ENCODE results near the gene OCEL1.

The OCEL1 gene

DNA sequence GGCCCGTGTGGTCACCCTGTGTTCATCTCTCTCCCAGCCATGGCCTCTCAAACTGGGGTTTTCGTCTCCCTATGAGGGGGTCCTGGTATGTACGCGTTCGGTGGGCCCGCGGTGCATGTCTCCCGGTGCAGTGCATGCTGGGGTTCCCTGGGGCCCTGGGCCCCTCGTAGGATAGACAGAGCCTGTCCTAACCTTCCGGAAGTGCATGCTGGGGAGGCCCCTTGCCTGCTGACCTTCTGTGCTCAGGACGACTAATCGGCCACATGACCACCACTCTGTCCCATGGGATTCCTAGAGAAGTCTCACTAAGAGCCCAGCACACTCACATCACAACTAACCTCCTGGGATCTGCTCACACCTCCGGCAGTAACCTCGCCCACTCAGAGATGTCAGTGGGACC is 15.7 kb upstream of the OCEL1 start:
- no peak for DNase-seq

DNA sequence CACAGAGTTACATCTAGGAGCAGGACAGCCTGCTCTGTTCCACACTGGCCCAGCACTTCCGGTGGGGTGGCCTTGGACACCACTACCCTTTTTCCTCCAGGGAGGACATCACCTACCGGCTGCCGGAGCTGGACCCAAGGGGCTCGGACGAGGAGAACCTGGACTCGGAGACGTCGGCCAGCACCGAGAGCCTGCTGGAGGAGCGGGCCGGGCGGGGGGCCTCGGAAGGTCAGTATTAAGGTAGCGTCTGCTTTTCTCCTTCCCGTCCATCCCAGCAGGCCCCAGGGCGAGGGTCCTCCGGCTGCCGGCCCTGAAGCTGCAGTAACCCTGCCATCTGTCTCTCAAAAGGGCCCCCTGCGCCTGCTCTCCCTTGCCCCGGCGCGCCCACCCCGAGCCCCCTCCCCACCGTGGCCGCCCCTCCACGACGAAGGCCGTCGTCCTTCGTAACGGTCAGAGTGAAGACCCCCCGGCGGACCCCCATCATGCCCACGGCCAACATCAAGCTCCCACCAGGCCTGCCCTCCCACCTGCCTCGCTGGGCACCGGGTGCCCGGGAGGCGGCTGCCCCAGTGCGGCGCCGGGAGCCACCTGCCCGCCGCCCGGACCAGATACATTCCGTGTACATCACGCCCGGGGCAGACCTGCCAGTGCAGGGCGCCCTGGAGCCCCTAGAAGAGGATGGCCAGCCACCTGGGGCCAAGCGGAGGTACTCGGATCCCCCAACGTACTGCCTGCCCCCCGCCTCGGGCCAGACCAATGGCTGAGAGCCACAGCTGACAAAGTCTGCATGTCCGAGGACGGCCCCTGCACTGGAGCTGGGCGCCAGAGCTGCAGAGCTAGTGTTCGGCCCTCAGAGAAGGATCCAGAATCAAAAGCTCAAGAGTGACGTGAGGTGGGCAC is 14.2 kb upstream of the OCEL1 start:
- DNase-seq: no peak

GRCh38 chr19:17213334-17213733 is 12.7 kb upstream of the OCEL1 start:
- no peak for DNase-seq

DNA sequence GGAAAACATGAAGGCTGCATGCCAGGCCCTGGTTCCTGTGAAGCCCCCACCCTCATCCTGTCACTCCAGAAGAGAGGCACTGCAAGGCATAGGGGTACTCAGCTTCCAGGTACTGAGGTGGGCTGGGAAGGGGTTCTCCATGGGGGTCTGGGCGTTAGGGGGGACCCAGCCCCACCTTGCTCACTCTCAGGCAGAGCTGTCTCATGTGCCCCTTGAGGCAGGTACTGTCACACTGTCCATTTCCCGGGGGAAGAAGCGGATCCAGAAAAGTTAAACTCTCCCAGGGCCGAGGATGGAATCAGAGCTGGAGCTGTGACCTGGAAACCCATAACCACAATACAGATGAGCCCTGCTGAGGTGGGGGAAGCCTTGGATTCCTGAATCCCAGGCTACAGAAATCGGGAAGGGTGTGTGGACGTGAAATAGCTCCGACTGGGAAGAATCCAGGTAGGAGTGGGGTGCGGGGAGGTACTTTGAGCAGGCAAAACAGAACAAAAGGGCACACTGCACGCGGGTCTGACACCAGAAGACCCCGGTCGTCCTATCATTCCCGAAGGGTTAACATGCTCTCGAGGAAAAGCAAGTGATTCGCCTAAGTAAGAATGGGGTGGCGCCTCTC is 11.4 kb upstream of the OCEL1 start:
- no peak for DNase-seq

- DNase-seq: peak; percentile 67 to 80 (median 72)
Measured at GRCh38 chr19:17215127-17215971, 10.7 kb upstream of the OCEL1 start, which contains the start of gene USE1. USE1 (plus strand) TSS chr19:17215357; CDS start chr19:17215406, 49 bp downstream.

DNA sequence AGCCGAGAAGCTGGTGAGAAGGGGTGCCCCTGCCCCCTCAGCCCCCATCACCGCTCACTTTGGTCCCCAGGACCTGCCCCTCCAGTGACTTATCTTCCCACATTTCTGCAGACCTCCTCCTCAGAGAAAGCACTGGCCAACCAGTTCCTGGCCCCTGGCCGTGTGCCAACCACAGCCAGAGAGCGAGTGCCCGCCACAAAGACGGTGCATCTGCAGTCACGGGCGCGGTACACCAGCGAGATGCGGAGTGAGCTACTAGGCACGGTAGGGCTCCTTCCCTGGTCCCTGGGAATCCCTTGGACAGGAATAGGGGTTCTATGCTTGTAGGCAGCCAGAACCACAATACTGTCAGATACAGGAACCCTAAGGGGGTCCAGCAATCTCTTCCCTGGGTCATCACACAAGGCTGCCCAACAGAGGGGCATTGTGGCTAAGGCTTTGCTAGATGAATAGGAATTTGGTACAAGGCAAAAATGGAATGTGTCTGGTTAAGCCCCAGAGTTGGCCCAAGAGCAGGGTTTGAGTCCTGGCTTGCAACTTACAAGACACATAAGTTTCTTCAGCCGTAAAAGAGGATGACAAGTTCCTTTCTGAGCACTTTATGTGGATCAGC is 9.9 kb upstream of the OCEL1 start:
- DNase-seq: no peak

- no peak for DNase-seq
Measured at GRCh38 chr19:17219286-17219685, 6.7 kb upstream of the OCEL1 start.

DNA sequence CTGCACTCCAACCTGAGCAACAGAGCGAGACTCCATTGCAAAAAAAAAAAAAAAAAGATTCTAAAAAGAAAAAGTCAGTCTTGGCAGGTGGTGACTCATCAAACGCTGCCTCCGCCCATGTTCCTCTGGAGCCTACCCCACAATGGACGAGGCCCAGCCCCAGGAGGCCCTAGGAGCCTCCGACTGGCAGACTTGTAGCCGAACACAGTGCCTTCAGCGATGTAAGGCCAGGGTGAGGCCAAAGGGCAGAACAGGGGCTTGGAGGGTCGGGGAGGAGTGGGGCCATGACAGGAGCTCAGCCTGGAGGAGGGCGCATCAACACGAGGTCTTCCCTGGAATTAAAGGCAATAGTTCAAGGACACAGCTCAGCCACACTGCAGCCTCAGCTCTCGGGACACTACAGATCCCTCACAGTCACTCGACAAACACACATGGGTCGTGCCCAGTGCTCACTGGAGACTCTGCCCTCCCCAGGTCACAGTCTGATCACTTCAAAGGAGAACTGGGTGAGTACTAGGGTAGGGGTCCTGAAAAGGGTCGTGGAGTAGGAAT is 5.7 kb upstream of the OCEL1 start:
- DNase-seq: no peak

DNA sequence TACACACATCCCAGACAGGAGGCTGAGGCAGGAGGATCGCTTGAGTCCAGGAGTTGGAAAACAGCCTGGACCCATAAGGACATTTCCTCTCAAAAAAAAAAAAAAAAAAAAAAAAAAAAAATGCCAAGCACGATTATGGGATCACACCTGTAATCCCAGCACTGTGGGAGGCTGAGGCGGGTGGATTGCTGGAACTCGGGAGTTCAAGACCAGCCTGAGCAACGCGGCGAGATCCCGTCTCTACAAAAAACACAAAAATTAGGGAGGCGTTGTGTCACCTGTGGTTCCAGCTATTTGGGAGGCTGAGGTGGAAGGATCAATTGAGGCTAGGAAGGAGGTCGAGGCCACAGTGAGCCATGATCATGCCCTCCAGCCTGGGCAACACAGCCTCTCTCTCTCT is 973 bp upstream of the OCEL1 start:
- DNase-seq: no peak

DNA sequence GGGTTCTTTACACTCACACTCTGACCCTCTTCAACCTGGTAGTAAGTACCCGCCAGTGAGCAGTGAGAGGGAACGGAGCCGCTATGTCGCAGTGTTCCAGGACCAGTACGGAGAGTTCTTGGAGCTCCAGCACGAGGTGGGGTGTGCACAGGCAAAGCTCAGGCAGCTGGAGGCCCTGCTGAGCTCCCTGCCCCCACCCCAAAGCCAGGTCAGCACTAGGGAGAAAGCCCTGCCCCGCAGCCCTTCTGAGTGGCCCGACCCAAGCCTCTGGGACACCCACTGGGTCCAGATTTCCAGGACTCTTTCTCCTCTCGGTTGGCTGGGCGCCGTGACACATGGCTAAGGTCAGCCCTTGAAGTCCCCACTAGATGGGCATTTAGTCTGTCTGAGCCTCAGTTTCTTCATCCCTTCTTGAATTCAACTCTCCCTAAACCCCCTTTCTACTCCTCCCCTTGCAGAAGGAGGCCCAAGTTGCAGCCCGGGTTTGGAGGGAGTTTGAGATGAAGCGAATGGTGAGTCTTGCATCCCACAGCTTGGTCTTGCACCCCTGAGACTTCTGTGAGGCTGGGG is 1.9 kb downstream of the OCEL1 start:
- DNase-seq: no peak

- DNase-seq: no peak
Measured at GRCh38 chr19:17229890-17230289, 3.9 kb downstream of the OCEL1 start.

DNA sequence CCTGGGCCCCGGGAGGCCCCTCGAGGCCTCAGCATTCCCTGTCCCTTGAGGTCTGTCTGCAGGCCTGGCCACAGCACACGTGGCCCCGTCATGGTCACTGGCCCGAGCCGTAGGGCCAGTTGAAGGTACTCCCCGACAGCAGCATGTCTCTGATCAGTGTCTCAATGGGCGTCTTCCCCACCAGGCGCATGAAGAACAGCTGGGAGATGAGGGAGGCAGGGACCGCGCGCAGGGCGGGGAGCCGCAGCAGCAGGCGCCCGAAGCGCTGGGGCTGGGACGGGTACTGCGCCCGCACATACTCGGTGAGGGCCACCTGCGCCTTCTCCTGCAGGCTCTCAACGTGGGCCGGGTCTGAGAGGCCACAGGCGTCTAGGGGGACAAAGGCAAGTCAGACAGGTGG is 6.2 kb downstream of the OCEL1 start:
- DNase-seq: no peak

GRCh38 chr19:17234911-17235299 is 8.9 kb downstream of the OCEL1 start:
- peak in 2 of 4 experiments; percentile 16 to 19 for DNase-seq

GRCh38 chr19:17235300-17235970 is 9.4 kb downstream of the OCEL1 start:
- DNase-seq: peak; percentile 23 to 60 (median 47)

DNA sequence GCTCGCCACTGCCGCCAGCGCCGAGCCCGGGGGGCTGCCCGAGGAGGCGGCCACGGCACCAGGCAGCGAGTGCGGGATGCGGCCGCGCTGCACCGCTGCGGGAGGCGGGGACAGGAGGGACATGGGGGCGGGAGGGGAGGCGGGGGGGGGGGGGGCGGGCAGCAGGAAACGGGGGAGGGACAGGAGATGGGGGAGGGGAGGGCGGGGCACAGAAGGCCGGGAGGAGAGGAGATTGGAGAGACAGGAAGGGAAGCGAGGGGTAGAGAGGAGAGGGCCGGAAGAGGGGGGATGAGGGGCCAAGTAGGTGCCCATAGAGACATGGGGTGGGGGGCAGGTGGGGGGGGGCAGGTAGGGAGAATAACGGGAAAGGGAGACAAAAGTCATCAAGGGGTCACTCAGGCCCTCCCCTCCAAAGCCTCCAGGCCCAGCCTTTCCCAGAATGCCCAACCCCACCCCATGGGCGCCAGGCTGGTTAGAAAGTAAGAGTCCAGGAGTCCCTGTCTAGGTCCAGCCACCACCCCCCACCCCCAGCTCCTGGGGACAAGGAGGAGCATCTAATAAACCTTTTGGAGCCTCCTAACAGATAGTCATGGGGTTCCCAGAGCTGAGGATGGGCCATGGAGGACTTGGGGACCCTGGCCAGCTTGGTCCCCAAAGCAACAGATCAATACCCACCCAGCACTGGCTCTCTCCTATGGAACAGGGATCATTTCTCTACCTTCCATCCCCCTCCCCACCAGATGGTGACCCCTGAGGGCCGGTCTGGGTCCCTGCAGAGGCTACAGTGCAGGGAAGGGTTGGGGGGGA is 10.1 kb downstream of the OCEL1 start:
- no peak for DNase-seq

GRCh38 chr19:17236811-17237543 is 11.0 kb downstream of the OCEL1 start:
- DNase-seq: no peak

DNA sequence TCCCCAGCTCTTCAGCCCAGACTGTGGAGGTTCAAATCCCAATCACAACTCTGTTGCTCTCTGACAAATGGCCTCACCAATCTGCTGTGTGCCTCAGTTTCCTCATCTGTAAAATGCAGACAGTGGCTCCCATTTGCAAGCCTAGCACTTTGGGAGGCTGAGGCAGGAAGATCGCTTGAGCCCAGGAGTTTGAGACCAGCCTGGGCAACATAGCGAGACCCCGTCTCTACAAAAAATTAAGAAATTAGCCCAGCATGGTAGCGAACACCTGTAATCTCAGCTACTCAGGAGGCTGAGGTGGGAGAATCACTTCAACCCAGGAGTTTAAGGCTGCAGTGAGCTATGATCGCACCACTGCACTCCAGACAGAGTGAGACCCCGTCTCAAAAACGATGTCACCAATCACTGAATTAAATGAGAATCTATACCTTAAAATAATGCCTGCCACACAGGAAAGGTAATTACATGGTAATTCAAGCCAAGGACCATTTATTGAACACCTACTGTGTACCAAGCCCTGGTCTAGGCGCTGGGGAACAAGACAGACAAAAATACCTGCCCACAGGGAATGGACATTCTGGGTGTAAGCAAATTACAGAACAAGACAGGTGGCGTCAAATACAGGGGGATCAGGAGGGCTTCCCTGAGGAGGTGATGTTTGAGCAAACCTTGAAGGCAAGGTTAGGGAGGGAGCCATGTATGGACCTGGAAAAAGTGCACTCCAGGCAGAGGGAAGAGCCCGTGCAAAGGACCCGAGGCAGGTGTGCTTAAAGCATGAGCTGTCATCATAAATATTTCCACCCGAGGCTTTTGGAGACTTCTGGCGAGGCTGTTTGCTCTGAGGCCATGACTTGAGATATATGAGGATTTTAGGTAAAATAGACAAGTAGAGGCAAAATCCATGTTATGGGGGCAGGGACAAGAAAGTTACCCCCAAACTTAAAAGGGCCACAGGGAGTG is 12.0 kb downstream of the OCEL1 start:
- DNase-seq: no peak

DNA sequence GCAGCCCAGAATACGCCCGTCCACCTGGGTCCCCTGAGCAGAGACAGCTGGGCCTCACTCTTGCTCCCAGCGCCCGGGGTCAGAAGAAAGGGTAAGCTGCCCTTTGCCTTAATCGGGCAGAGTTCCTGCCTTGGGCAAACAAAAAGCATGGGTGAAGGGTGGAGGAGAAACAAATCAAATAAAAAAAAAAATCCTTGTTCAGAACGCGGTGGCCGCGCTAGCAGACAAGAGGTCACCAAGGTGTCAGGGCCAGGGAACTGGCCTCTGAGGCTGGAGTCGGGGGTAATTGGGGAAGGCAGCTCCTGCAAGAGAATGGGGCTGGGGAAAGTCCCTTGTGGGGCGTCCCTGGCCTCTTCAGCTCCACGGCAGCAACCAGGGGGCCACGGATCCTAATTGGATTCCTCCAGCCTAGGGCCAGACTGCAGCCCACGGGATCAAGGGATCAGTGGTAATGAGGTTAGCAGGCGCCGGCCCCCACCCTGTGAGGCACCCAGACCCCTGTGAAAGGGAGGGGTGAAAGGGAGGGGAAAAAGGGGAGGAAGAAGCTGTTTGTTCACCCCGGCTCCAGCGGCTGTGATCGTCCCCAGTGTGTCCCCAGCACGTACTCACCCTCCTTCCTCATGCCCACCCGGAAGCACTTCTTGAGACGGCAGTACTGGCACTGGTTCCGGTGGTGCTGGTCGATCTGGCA is 14.2 kb downstream of the OCEL1 start:
- DNase-seq: no peak
